ENCODE measurements around the gene MUCL3. TPM values are rescaled to one million over a fixed set of nuclear protein-coding genes. Genes with fewer than 3 reads are reported as not detected.

MUCL3 gene
- total RNA-seq, 1 donor from 2014 or later = not detected

GRCh38 chr6:31001281-31001888 lies 60.6 kb downstream of the MUCL3 start:
- intact Hi-C loops (cut with micrococcal nuclease) = no loop called here
- no peak for DNase-seq
- no peak for ATAC-seq

- ATAC-seq (no peak), DNase-seq (no peak)
Measured at GRCh38 chr6:31002471-31002870, 61.7 kb downstream of the MUCL3 start.

More at GRCh38 chr6:31002471-31002870, 61.7 kb downstream of the MUCL3 start:
- intact Hi-C loops (cut with micrococcal nuclease) = no loop called here

Other genes starting within 250 kb of the MUCL3 start
- 4.6 TPM for gene NRM, start 250.0 kb upstream of the MUCL3 start, total RNA-seq
- gene MDC1, start 223.7 kb upstream of the MUCL3 start, total RNA-seq = 13.2 TPM
- gene TUBB, start 220.6 kb upstream of the MUCL3 start, total RNA-seq = 196 TPM
- 238 TPM for gene FLOT1, start 198.3 kb upstream of the MUCL3 start, total RNA-seq
- 12.7 TPM for gene IER3, start 196.4 kb upstream of the MUCL3 start, total RNA-seq
- 25.7 TPM for gene DDR1, start 56.5 kb upstream of the MUCL3 start, total RNA-seq
- gene GTF2H4, start 32.8 kb upstream of the MUCL3 start, total RNA-seq = 21.4 TPM
- gene VARS2, start 26.7 kb upstream of the MUCL3 start, total RNA-seq = 18.2 TPM
- gene SFTA2, start 8.8 kb upstream of the MUCL3 start, total RNA-seq = not detected
- not detected for gene MUC21, start 42.7 kb downstream of the MUCL3 start, total RNA-seq
- gene MUC22, start 69.5 kb downstream of the MUCL3 start, total RNA-seq = 0.22 TPM
- gene C6orf15, start 171.6 kb downstream of the MUCL3 start, total RNA-seq = not detected
- 1.5 TPM for gene PSORS1C1, start 173.8 kb downstream of the MUCL3 start, total RNA-seq
- gene CDSN, start 179.5 kb downstream of the MUCL3 start, total RNA-seq = not detected
- gene PSORS1C2, start 198.1 kb downstream of the MUCL3 start, total RNA-seq = not detected
- 11.2 TPM for gene CCHCR1, start 216.8 kb downstream of the MUCL3 start, total RNA-seq
- 5.6 TPM for gene TCF19, start 217.6 kb downstream of the MUCL3 start, total RNA-seq
- gene POU5F1, start 229.7 kb downstream of the MUCL3 start, total RNA-seq = 0.67 TPM